Measurements from ENCODE around the gene ADAMTS10. TPM values are rescaled to one million over a fixed set of nuclear protein-coding genes. Genes with fewer than 3 reads are reported as not detected.
A peak's percentile ranks its signal among the peaks of the same experiment; 100 is the strongest.
"Not testable (repeated sequence)": the region's sequence is repeated elsewhere in the genome, so short reads cannot be mapped to it uniquely, and the experiment has no call there.

ADAMTS10 gene
- total RNA-seq, 1 experiment from 2014 or later: not detected

DNA sequence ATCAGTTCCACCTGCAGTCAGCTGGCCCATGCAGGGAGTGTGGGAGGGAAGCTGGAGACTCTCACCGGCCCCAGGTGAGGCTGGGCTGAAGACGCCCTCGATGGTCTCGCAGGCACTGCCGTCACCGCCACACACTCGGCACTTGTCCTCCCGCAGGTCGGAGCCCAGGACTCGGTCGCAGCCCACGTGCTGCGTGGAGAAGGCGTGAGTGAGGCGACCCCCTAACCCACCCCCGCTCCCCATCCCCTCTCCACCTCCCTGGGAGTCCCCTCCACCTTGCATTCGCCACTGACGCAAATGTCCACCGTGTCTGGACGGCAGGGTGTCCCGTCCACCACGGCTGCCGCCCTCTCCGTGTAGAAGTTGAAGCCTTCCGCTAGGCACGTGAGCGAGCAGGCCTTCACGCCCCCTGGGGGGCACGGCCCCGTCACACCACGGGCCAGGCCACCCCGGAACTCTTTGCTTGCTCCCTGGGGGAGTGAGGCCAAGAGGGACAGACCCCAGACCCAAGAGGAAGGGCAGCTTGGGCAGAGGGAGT is 21.3 kb downstream of the ADAMTS10 start:
- Histone ChIP-seq H3K4me3 (no peak overlapping the region), H3K4me1 (no peaks in the 10 kb centered on the region), H3K27me3 (no peaks in the 10 kb centered on the region), H3K27ac (no peak overlapping the region), H3K36me3 (no peaks in the 10 kb centered on the region), H3K9me3 (replicated peaks) (no peaks in the 10 kb centered on the region)
- no peak for DNase-seq

DNA sequence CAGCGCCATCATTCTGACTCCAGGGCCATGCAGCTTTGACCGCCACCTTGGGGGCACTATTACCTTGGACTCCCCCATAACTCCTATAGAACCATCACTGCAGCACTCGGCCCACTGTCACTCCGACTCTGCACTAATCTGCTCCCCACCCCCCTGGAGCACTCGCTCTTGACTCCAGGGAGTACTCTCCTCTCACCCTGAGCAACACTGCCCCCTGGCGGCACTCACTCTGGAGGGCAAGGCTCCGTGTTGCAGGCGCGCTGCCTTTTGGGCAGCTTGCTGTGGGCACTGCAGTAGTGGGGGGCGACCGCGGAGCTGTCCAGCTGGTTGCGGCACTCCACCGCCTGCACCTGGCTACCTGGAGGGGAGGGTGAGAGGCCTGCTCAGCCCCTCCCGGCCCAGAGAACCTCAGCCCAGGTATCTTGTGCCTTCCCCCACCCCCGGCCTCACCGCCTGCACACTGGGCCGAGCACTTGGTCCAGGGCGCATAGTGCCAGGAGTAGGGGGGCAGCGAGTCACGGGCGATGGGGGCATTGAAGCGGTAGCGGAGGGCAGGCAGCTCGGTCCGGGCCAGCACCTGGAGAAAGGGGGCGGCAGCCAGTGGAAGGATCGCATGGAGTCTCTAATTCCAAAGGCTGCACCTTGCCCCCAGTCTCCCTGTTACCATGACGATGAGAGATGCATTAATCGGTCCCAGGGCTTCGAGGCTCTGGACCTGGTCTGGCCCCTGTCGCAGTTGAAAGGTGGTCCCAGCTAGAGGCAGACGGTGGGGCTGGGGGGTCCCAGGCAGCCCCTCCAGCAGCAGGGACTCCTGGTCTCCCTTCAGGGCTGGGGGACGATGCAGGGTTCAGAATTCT is 24.4 kb downstream of the ADAMTS10 start:
- peak; percentile 46 to 52 for DNase-seq
- H3K36me3 ChIP-seq: no peaks in the 10 kb centered on the region
- H3K27me3 ChIP-seq: no peaks in the 10 kb centered on the region
- no peak overlapping the region for H3K4me3 ChIP-seq
- H3K27ac ChIP-seq: no peak overlapping the region
- H3K4me1 ChIP-seq: no peaks in the 10 kb centered on the region
- no peaks in the 10 kb centered on the region for H3K9me3 ChIP-seq (replicated peaks)

DNA sequence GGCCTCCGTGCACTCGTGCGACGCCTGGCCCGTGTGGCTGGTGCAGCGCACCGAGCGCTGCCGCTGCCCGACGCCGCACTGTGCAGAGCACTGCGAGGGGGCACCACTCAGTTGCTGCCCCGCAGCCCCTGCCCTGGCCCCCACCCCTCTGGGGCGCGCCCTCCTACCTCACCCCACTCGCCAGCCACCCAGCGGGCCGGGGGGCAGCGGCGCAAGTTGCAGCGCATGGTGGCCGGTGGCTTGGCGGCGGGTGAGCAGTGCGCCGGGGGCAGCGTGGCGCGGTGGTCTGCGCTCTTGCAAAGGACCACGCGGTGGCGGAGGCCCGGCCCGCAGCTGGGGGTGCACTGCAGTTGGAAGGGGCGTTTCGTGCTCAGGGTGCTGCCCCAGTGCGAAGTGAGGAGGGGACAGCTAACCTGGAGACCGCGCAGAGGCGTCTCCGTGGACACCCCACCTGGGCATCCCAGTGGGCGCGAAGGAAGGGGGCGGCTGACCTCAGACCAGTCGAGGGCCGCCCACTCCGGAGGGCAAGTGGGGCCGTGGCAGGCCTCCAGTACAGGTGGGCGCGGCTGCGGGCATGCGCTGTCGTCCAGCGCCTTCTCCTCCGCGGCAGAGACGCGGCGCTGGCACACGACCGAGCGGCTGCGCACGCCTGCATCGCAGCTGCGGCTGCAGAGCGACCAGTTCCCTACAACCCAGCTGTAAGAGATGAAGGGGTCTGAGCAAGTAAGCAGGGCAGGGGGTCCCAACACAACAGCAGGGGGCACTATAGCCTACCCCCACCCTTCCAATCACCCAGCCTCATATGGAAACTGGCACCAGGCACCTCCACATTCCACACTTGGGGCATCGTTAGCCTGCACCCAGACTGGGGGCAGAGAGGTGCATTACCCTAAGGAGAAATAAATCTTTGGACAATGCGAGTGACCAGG is 25.3 kb downstream of the ADAMTS10 start:
- H3K27me3 ChIP-seq: no peaks in the 10 kb centered on the region
- DNase-seq: no peak
- no peak overlapping the region for H3K27ac ChIP-seq
- no peaks in the 10 kb centered on the region for H3K4me1 ChIP-seq
- no peaks in the 10 kb centered on the region for H3K36me3 ChIP-seq
- H3K4me3 ChIP-seq: no peak overlapping the region
- no peaks in the 10 kb centered on the region for H3K9me3 ChIP-seq (replicated peaks)

DNA sequence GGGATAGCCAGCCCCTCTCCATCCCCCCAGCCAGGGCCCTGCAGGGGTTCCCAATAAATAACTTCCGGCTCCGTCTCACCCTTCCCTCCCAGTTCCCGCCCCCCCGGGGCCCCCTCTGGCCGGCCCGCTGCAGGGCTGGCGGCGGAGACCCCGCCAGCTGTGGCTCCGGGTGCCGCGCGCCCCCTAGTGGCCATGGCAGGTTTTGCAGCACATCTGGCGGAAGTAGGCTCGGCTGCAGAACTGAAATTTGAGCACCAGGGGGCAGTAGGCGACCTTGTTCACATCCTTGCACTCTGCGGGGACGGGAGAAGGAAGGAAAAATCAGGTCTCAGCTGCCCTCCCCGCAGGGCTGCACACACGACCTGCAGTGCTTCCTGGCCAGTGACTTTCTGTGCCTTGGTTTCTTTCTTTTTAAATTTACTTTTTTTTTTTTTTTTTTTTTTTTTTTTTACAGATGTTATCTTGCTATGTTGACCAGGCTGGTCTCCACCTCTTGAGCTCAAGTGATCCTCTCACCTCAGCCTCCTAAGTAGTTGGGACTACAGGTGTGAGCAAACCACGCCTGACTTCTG is 29.7 kb downstream of the ADAMTS10 start:
- Histone ChIP-seq H3K27me3 (no peaks in the 10 kb centered on the region), H3K36me3 (no peaks in the 10 kb centered on the region), H3K4me1 (no peaks in the 10 kb centered on the region), H3K27ac (no peak overlapping the region), H3K9me3 (replicated peaks) (no peaks in the 10 kb centered on the region), H3K4me3 (no peak overlapping the region)
- peak; percentile 76 to 88 for DNase-seq

DNA sequence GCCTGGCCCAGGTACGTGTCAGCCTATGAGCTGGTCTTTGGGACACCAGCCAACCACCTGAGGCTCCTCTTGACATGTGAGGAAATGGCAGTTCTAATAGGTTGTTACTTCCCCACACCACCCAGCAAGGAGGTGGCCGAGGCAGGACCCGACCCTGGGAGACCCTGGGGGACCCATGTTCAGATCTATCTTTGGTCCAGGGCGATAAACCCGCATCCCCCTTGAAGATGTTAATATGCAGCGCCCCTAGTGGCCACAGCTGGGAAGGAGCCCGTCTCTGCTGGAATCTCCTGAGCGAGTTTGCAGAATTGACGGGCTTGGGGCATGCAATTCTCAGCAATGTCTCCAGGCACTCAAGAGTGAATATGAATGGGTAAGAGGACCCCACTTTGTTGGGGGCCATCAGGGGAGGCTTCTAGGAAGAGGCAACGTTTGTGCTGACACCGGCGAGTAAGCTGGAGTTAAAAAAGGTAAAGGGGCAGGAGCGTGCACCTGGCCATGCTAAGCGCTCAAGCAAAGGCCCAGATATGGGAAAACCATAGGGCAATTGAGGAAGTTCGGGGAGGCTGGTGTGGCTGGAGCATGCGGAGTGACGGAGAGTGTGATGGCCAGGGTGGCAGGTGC is 31.8 kb downstream of the ADAMTS10 start:
- DNase-seq: peak; percentile 59 to 78

DNA sequence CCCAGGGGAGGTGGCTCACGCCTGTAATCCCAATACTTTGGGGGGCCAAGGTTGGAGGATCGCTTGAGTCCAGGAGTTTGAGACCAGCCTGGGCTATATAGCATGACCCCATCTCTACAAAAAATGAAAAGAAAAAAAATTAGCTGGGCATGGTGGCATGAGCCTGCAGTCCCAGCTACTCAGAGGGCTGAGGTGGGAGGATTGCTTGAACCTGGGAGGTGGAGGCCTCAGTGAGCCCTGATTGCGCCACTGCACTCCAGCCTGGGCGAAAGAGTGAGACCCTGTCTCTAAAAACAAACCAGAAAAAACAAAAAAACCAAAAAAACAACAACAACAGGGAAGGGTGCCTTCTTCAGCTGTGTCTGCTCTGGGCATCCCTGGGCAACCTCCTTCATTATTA is 32.8 kb downstream of the ADAMTS10 start:
- Histone ChIP-seq H3K9me3 (replicated peaks) (no peaks in the 10 kb centered on the region), H3K4me3 (no peak overlapping the region), H3K36me3 (no peaks in the 10 kb centered on the region), H3K4me1 (no peaks in the 10 kb centered on the region), H3K27me3 (no peaks in the 10 kb centered on the region), H3K27ac (no peak overlapping the region)
- DNase-seq: no peak

More for the DNA sequence above, 31.8 kb downstream of the ADAMTS10 start:
- Histone ChIP-seq H3K27ac (no peak overlapping the region), H3K36me3 (no peaks in the 10 kb centered on the region), H3K9me3 (replicated peaks) (no peaks in the 10 kb centered on the region), H3K4me1 (no peaks in the 10 kb centered on the region), H3K4me3 (no peak overlapping the region), H3K27me3 (no peaks in the 10 kb centered on the region)

DNA sequence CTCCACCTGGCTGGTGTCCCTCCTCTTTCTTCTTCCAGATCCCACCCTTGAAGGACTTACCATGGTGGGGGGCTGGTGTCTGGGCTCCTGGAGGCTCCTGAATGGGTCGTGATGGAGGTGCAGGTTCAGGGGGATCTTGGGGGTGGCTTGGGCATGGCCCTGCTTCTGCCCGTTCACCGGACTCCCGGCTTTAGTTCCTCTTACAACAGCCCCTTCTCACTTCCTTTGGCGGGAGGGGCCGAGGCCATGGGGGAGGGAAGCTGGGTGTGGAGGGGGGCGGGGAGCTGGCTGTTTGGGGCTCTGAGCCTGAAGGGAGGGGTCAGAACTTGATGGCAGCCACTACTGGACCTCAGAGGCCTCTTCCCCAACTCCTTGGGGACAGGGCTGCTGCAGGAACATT is 33.3 kb downstream of the ADAMTS10 start, which contains the start of gene MYO1F:
TSS of gene MYO1F (minus strand) at position 196 of the 400 bp plus-strand sequence. CDS start at position 63, 133 bp downstream.
- Histone ChIP-seq H3K4me3 (no peak within 1 kb of the TSS), H3K4me1 (no peaks in the 10 kb centered on the region), H3K27ac (no peak within 1 kb of the TSS), H3K9me3 (replicated peaks) (no peaks in the 10 kb centered on the region), H3K36me3 (no peaks in the 10 kb centered on the region), H3K27me3 (no peaks in the 10 kb centered on the region)
- DNase-seq: no peak

DNA sequence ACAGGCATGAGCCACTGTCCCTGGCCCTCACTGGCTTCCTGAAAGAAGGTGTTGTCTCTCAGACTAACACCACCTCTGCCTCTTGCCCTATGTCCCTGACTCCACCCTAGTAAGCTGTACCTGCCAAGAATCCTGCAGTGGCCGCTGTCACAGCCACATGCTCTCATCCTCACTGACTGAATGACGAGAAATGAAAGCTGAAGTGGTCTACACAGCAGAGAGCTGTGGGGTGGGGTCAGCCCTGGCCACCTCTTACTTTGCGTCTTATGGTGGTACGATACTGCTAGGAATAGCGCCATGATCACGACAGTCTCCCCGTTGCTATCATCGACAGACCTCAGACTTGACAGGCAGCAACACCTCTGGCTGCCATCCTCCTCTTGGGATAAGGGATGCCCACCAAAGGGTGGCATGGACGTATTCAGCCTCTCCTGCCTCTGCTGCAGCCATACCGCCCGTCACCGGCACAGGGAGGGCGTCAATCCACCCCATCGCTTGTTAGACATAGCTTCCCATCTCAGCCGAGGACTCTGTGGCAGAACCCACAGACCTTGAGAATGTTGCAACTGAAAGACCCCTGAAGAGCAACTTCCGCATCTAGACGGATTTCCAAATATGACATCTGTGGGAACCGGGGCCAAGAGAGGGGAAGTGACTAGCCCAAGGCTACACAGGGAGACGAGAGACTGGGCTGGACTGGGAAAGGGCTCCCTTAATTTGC is 34.1 kb downstream of the ADAMTS10 start:
- no peaks in the 10 kb centered on the region for H3K4me1 ChIP-seq
- H3K9me3 ChIP-seq (replicated peaks): no peaks in the 10 kb centered on the region
- H3K27me3 ChIP-seq: no peaks in the 10 kb centered on the region
- no peak for DNase-seq
- H3K27ac ChIP-seq: no peak overlapping the region
- no peaks in the 10 kb centered on the region for H3K36me3 ChIP-seq
- no peak overlapping the region for H3K4me3 ChIP-seq

DNA sequence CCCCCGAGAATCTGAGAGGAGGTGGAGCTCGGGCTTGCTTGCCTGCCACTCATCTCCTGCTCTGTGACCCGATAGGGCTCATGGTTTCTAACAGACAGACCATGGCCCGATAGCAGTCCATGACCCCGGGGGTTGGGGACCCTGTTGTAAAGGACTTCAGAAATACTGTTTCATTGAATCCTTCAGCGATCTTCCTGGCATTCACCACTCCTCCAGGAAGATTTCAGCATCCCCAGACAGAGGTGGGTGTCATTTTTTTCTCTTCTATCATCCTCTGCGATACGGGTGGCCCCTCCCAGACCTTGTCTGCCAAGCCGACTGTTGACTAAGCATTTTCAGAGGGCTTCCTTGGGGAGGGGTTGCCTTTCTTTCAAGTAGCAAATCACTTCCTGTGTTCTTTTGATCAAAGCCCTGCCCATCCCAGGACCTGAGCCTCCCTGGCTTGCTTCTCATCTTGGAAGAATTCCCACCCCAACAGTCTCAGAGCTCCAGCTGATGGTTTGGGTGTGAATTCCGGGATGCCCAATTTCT is 35.0 kb downstream of the ADAMTS10 start:
- H3K4me1 ChIP-seq: no peaks in the 10 kb centered on the region
- DNase-seq: no peak
- H3K27me3 ChIP-seq: no peaks in the 10 kb centered on the region
- no peak overlapping the region for H3K4me3 ChIP-seq
- H3K36me3 ChIP-seq: no peaks in the 10 kb centered on the region
- H3K27ac ChIP-seq: no peak overlapping the region
- no peaks in the 10 kb centered on the region for H3K9me3 ChIP-seq (replicated peaks)

DNA sequence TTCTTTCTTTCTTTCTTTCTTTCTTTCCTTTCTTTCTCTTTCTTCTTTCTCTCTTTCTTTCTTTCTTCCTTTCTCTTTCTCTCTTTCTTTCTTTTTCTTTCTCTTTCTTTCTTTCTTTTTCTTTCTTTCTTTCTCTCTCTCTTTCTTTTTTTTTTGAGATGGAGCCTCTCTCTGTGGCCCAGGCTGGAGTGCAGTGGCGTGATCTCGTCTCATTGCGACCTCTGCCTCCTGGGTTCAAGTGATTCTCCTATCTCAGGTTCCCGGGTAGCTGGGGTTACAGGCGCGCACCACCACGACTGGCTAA is 35.9 kb downstream of the ADAMTS10 start:
- H3K27me3 ChIP-seq; H3K4me3 ChIP-seq; DNase-seq; H3K4me1 ChIP-seq; H3K9me3 ChIP-seq (replicated peaks); H3K27ac ChIP-seq; H3K36me3 ChIP-seq: not testable (repeated sequence)

DNA sequence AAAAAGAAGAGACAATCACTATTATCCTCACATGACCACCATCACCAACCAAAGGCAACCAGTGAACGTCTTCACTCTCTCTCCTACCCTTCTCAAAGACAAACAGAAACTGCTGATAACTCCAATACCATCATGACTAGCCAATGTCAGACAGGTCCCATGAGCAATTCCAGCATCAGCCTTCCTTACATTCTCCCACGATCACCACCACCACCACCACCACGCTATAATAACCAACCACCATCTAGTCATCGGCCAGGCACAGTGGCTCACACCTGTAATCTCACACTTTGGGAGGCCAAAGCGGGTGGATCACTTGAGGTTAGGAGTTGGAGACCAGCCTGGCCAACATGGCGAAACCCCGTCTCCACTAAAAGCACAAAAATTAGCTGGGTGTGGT is 37.2 kb downstream of the ADAMTS10 start:
- H3K27ac ChIP-seq: no peak overlapping the region
- no peak overlapping the region for H3K4me3 ChIP-seq
- no peaks in the 10 kb centered on the region for H3K27me3 ChIP-seq
- H3K9me3 ChIP-seq (replicated peaks): no peaks in the 10 kb centered on the region
- peaks cover 3% of the 10 kb centered on the region; the same call in 1 of the 2 replicates for H3K4me1 ChIP-seq
- H3K36me3 ChIP-seq: no peaks in the 10 kb centered on the region
- no peak for DNase-seq

DNA sequence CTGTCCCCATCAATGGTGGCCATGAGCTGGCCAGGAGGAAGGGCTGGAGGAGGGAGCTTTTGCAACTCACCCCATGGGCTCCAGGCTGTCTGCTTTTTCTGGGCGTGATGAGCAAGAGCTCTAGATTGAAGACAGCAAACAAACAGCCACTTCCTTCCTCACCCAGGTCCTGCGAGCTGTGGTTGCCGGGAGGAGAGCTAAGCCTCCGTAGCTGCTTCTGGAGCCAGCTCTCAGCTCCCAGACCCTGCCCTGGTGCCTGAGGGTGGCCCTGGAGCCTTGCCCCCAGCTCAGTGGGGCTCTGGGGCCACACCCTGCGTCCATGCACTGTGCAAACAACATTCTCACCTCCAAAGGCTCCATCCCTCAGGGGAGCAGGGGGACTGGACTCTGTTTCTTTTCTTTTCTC is 39.5 kb downstream of the ADAMTS10 start:
- Histone ChIP-seq H3K27ac (no peak overlapping the region), H3K4me3 (no peak overlapping the region), H3K4me1 (peaks cover 3% of the 10 kb centered on the region; the same call in 1 of the 2 replicates), H3K27me3 (no peaks in the 10 kb centered on the region), H3K9me3 (replicated peaks) (no peaks in the 10 kb centered on the region), H3K36me3 (no peaks in the 10 kb centered on the region)
- no peak for DNase-seq

DNA sequence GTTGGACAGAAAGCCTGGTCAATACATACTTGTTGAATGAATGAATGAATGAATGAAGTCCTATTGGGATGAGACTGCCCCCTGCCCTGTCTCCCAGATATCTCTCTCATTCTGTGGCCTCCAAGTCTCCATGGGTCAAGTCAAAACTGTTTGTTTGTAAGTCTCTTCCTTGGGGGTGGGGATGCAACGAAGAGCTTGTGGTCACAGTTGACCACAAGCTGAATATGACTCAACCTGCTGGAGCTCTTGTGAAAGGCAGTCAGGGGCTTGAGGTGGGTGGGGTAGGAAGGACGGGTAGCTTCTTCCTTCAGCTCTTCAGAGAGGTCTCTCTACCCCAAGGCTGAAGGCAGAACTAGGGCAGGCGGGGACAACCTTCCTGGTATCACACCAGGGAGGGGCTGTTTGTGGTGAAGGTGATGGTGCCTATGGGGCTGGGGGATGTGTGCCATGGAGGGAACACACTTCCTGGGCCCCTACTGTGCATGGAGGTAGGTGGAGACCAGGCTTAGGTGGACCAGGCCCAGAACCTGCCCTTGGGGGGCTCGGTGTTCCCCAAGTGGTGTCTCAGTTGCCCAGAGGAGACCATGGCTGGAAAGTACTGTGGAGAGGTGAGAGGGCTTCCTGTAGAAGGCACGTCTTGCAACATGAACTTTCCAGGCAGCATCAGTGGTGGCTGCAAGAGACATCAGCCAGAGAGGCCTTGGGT is 41.3 kb downstream of the ADAMTS10 start:
- no peaks in the 10 kb centered on the region for H3K27me3 ChIP-seq
- H3K4me3 ChIP-seq: no peak overlapping the region
- H3K27ac ChIP-seq: no peak overlapping the region
- peak; percentile 19 to 21 for DNase-seq
- H3K4me1 ChIP-seq: peaks cover 3% of the 10 kb centered on the region; the same call in 1 of the 2 replicates
- no peaks in the 10 kb centered on the region for H3K9me3 ChIP-seq (replicated peaks)
- no peaks in the 10 kb centered on the region for H3K36me3 ChIP-seq

Measured in SJCRH30 (cell line).